ENCODE results near the gene PABPC5. TPM values are rescaled to one million over a fixed set of nuclear protein-coding genes. Genes with fewer than 3 reads are reported as not detected.

Gene PABPC5
- total RNA-seq: not detected
- total RNA-seq (2013): not detected

DNA sequence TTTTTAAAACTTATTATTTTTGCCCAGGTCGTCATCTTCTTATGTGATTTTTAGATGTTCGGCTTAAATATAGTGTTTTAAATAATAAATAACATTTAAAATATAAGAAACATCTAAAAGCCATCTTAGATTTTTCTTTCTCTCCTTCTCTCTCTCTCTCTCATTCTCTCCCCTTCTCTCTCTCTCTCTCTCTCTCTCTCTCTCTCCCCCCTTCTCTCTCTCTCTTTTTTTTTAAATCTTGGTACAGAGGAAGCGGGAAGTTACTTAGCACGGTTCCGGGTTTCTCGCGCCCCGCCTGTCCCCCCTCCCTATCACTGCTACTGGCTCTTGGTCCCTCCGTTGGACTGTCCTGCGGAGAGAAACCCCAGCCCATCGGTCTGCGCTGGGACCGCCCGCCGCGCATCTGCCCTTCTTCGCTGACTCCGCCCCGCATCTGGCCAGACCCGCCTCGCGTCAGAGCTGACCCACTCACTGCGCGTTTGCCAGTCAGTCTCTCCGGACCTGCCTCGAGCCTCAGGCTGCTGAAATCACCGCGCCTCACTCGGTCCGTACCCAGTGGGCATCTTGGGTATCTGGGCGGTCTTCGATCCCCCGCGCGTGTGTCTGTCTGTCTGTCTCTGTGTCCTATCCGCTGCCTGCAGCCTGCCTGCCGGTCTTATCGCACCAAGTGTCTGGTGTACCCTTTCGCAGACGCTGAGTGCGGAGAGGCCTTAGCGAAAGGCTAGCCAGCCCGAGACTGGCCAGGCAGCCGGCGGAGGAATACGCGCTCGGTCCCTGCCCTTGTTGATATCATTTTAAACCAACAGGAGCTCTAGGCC is at the start of gene PABPC5:
Gene PABPC5, plus strand, starts transcription at position 489 of the 818 bp plus-strand sequence. CDS start 739 bp downstream, outside the sequence.
- 10% methylated on average over 45 of the region's 48 CpGs for WGBS (ENCODE audit: insufficient coverage)
- DNase-seq (no peak), ATAC-seq (no peak)
- no peak within 1 kb of the TSS for H3K27ac ChIP-seq (ENCODE audit: low read length)
- no peaks in the 10 kb centered on the region for H3K36me3 ChIP-seq (ENCODE audit: control insufficient read depth, insufficient read depth, low read length)
- intact Hi-C loops (cut with micrococcal nuclease): no loop called here
- TF ChIP-seq, protein P1, sequence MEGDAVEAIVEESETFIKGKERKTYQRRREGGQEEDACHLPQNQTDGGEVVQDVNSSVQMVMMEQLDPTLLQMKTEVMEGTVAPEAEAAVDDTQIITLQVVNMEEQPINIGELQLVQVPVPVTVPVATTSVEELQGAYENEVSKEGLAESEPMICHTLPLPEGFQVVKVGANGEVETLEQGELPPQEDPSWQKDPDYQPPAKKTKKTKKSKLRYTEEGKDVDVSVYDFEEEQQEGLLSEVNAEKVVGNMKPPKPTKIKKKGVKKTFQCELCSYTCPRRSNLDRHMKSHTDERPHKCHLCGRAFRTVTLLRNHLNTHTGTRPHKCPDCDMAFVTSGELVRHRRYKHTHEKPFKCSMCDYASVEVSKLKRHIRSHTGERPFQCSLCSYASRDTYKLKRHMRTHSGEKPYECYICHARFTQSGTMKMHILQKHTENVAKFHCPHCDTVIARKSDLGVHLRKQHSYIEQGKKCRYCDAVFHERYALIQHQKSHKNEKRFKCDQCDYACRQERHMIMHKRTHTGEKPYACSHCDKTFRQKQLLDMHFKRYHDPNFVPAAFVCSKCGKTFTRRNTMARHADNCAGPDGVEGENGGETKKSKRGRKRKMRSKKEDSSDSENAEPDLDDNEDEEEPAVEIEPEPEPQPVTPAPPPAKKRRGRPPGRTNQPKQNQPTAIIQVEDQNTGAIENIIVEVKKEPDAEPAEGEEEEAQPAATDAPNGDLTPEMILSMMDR (IDR thresholded peaks at IDR 0.05): no peak
- Mint-ChIP-seq H3K36me3 (no peaks in the 10 kb centered on the region), H3K9me3 (peaks cover 0 to 7% of the 10 kb centered on the region in 2 donors), H3K27ac (no peak within 1 kb of the TSS), H3K4me3 (no peak within 1 kb of the TSS), H3K4me1 (no peaks in the 10 kb centered on the region), H3K27me3 (ENCODE audit: low read depth in 2 of 2) (peaks cover 0 to 16% of the 10 kb centered on the region in 2 donors)
- H3K4me1 ChIP-seq (ENCODE audit: control insufficient read depth, insufficient read depth, low read length): no peaks in the 10 kb centered on the region
- H3K4me3 ChIP-seq (ENCODE audit: low read length): no peak within 1 kb of the TSS
- no peaks in the 10 kb centered on the region for H3K27me3 ChIP-seq (ENCODE audit: control insufficient read depth, insufficient read depth, low read length)
- H3K9me3 ChIP-seq (ENCODE audit: control insufficient read depth, insufficient read depth, low read length): no peaks in the 10 kb centered on the region

- Mint-ChIP-seq H3K27ac (no peak overlapping the region), H3K27me3 (ENCODE audit: low read depth in 2 of 2) (no peaks in the 10 kb centered on the region), H3K36me3 (no peaks in the 10 kb centered on the region), H3K4me1 (no peaks in the 10 kb centered on the region), H3K9me3 (peaks cover 9 to 11% of the 10 kb centered on the region in 2 donors), H3K4me3 (no peak overlapping the region)
- DNase-seq (no peak), ATAC-seq (no peak)
- Histone ChIP-seq H3K36me3 (ENCODE audit: control insufficient read depth, insufficient read depth, low read length) (no peaks in the 10 kb centered on the region), H3K4me3 (ENCODE audit: low read length) (no peak overlapping the region), H3K9me3 (ENCODE audit: control insufficient read depth, insufficient read depth, low read length) (no peaks in the 10 kb centered on the region), H3K27me3 (ENCODE audit: control insufficient read depth, insufficient read depth, low read length) (no peaks in the 10 kb centered on the region), H3K4me1 (ENCODE audit: control insufficient read depth, insufficient read depth, low read length) (no peaks in the 10 kb centered on the region), H3K27ac (ENCODE audit: low read length) (no peak overlapping the region)
- no CpG with 5 or more reads among the region's 2 CpGs for WGBS (ENCODE audit: insufficient coverage)
- TF ChIP-seq, protein P1 (IDR thresholded peaks at IDR 0.05): no peak
- intact Hi-C loops (cut with micrococcal nuclease): no loop called here
These were observed 45.6 kb upstream of the PABPC5 start for GRCh38 chrX:91389026-91389425.

- intact Hi-C loops (cut with micrococcal nuclease): no loop called here
- Histone ChIP-seq H3K9me3 (ENCODE audit: control insufficient read depth, insufficient read depth, low read length) (no peaks in the 10 kb centered on the region), H3K27me3 (ENCODE audit: control insufficient read depth, insufficient read depth, low read length) (no peaks in the 10 kb centered on the region), H3K27ac (ENCODE audit: low read length) (no peak overlapping the region), H3K4me3 (ENCODE audit: low read length) (no peak overlapping the region), H3K36me3 (ENCODE audit: control insufficient read depth, insufficient read depth, low read length) (no peaks in the 10 kb centered on the region), H3K4me1 (ENCODE audit: control insufficient read depth, insufficient read depth, low read length) (no peaks in the 10 kb centered on the region)
- H3K36me3 Mint-ChIP-seq: no peaks in the 10 kb centered on the region
- H3K27me3 Mint-ChIP-seq (ENCODE audit: low read depth in 2 of 2): no peaks in the 10 kb centered on the region
- WGBS (ENCODE audit: insufficient coverage): 42% methylated on average over 4 of the region's 6 CpGs
- no peak overlapping the region for H3K4me3 Mint-ChIP-seq
- TF ChIP-seq, protein P1 (IDR thresholded peaks at IDR 0.05): no peak
- DNase-seq (no peak), ATAC-seq (no peak)
- peaks cover 2 to 12% of the 10 kb centered on the region in 2 donors for H3K9me3 Mint-ChIP-seq
- H3K27ac Mint-ChIP-seq: no peak overlapping the region
- H3K4me1 Mint-ChIP-seq: no peaks in the 10 kb centered on the region
These were observed 19.9 kb upstream of the PABPC5 start for GRCh38 chrX:91414713-91415112.
